ENCODE results near the gene DRC7.
A peak's percentile ranks its signal among the peaks of the same experiment; 100 is the strongest.
"Not testable (repeated sequence)": the region's sequence is repeated elsewhere in the genome, so short reads cannot be mapped to it uniquely, and the experiment has no call there.

DRC7 gene

GRCh38 chr16:57668630-57669475 lies 25.8 kb upstream of the DRC7 start:
- Histone ChIP-seq H3K27ac (ENCODE audit: low read depth, low read length) (no peak overlapping the region), H3K36me3 (ENCODE audit: control insufficient read depth, insufficient read depth, low read length) (no peaks in the 10 kb centered on the region), H3K4me1 (ENCODE audit: control insufficient read depth, insufficient read depth, low read length) (peaks cover 6% of the 10 kb centered on the region; the same call in 1 of the 2 replicates), H3K4me3 (ENCODE audit: low read depth, low read length) (no peak overlapping the region), H3K9ac (ENCODE audit: low read length) (no peak overlapping the region), H3K9me3 (ENCODE audit: control insufficient read depth, insufficient read depth, low read depth, low read length) (no peaks in the 10 kb centered on the region), H3K27me3 (ENCODE audit: control insufficient read depth, insufficient read depth, low read length) (0 out of 2 replicates have a peak, but pooled peaks cover 7% of the 10 kb centered on the region)

DNA sequence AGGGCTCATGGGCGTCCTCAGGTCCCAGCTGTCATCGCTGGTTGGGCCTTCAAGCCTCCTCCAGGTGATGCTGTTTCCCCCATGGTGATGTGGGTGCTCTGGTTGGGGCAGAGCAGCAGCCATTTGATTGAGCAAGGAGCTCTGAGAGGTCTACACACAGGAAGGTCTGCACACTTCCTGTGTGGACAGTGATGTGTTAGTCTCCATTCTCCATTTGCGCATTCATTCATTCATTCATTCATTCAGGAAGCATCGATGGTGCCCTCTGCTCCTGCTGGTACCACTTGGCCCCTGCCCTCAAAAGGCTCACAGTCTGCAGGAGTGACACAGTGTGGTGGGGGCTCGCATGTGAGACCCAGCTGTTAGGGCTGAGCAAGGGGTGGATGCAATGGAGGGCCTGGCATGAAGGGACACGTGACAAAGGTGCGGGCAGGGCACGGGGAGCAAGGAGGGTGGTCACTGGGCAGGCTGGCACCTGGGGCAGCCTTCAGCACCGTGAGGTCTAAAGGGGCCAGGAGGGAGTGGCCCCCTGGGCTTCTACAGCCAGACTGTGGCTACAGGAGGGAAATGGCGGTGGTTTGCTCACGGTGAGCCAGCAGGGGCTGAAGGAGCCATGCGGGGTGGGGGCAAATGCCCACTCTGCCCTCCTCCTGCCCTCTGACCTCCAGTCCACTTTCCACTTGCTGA lies 25.0 kb upstream of the DRC7 start:
- H3K4me3 ChIP-seq (ENCODE audit: low read depth, low read length): no peak overlapping the region
- no peaks in the 10 kb centered on the region for H3K36me3 ChIP-seq (ENCODE audit: control insufficient read depth, insufficient read depth, low read length)
- H3K9me3 ChIP-seq (ENCODE audit: control insufficient read depth, insufficient read depth, low read depth, low read length): no peaks in the 10 kb centered on the region
- no peak overlapping the region for H3K27ac ChIP-seq (ENCODE audit: low read depth, low read length)
- H3K9ac ChIP-seq (ENCODE audit: low read length): no peak overlapping the region
- 0 out of 2 replicates have a peak, but pooled peaks cover 7% of the 10 kb centered on the region for H3K27me3 ChIP-seq (ENCODE audit: control insufficient read depth, insufficient read depth, low read length)
- H3K4me1 ChIP-seq (ENCODE audit: control insufficient read depth, insufficient read depth, low read length): peaks cover 6% of the 10 kb centered on the region; the same call in 1 of the 2 replicates

GRCh38 chr16:57670196-57670595 lies 24.4 kb upstream of the DRC7 start:
- no peaks in the 10 kb centered on the region for H3K9me3 ChIP-seq (ENCODE audit: control insufficient read depth, insufficient read depth, low read depth, low read length)
- no peaks in the 10 kb centered on the region for H3K36me3 ChIP-seq (ENCODE audit: control insufficient read depth, insufficient read depth, low read length)
- no peak overlapping the region for H3K4me3 ChIP-seq (ENCODE audit: low read depth, low read length)
- H3K27ac ChIP-seq (ENCODE audit: low read depth, low read length): no peak overlapping the region
- H3K9ac ChIP-seq (ENCODE audit: low read length): no peak overlapping the region
- 0 out of 2 replicates have a peak, but pooled peaks cover 7% of the 10 kb centered on the region for H3K27me3 ChIP-seq (ENCODE audit: control insufficient read depth, insufficient read depth, low read length)
- peaks cover 6% of the 10 kb centered on the region; the same call in 1 of the 2 replicates for H3K4me1 ChIP-seq (ENCODE audit: control insufficient read depth, insufficient read depth, low read length)

DNA sequence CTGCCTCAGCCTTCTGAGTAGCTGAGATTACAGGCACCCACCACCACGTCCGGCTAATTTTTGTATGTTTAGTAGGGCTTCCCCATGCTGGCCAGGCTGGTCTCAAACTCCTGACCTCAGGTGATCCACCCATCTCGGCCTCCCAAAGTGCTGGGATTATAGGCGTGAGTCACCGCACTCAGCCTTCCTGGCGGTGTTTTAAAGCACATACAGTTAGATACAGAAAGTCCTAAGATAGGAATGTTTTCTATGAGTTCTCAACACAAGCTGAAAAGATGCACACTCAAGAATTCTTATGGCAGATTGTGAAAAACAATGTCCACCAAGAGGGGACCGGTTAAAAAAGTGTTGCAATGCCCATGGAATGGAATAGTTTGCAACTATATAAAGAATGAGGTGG lies 23.2 kb upstream of the DRC7 start:
- not testable (repeated sequence) for H3K9me3 ChIP-seq (ENCODE audit: control insufficient read depth, insufficient read depth, low read depth, low read length); H3K4me3 ChIP-seq (ENCODE audit: low read depth, low read length); H3K27ac ChIP-seq (ENCODE audit: low read depth, low read length); H3K36me3 ChIP-seq (ENCODE audit: control insufficient read depth, insufficient read depth, low read length); H3K27me3 ChIP-seq (ENCODE audit: control insufficient read depth, insufficient read depth, low read length); H3K9ac ChIP-seq (ENCODE audit: low read length)
- peaks cover 16% of the 10 kb centered on the region for H3K4me1 ChIP-seq (ENCODE audit: control insufficient read depth, insufficient read depth, low read length)

DNA sequence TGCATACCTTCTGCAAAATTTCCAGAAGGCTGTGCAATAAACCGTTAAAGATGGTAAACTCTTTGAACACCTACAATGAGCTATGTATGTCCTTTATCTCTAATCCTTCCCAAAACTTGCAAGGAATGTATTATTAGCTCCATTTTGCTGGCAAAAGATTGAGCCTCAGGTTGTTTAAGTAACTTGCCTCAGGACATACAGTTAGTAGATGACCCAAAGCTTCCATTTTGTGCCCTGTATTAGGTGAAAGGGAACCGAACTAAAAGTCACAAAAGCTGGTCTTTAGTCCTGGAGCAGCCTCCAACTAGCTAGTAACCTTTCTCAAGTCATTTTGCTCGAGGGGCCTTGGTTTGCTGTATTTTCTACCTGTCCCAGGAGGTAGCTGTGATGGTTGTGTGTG lies 22.2 kb upstream of the DRC7 start:
- Histone ChIP-seq H3K9ac (ENCODE audit: low read length) (no peak overlapping the region), H3K27ac (ENCODE audit: low read depth, low read length) (no peak overlapping the region), H3K36me3 (ENCODE audit: control insufficient read depth, insufficient read depth, low read length) (no peaks in the 10 kb centered on the region), H3K4me1 (ENCODE audit: control insufficient read depth, insufficient read depth, low read length) (peaks cover 22% of the 10 kb centered on the region), H3K9me3 (ENCODE audit: control insufficient read depth, insufficient read depth, low read depth, low read length) (no peaks in the 10 kb centered on the region), H3K27me3 (ENCODE audit: control insufficient read depth, insufficient read depth, low read length) (0 out of 2 replicates have a peak, but pooled peaks cover 7% of the 10 kb centered on the region), H3K4me3 (ENCODE audit: low read depth, low read length) (no peak overlapping the region)

DNA sequence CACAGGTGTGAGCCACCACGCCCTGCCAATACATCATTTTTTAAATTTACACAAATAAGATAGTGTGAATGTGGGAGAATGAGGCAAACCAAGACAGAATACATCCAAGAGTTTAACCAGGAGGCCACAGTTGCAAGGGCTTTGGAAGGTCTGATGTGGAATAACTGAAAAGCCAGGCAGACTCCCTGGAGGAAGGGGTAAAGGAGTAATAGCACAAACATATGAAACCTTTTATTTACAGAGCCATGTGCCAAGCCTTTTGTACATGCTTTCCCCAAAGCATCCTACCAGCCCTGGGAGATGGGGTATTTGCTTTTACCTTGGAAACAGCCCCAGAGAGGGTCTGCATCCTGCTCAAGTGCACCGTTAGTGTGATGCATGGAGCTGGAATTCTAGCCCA lies 21.8 kb upstream of the DRC7 start:
- no peaks in the 10 kb centered on the region for H3K36me3 ChIP-seq (ENCODE audit: control insufficient read depth, insufficient read depth, low read length)
- no peak overlapping the region for H3K4me3 ChIP-seq (ENCODE audit: low read depth, low read length)
- 0 out of 2 replicates have a peak, but pooled peaks cover 7% of the 10 kb centered on the region for H3K27me3 ChIP-seq (ENCODE audit: control insufficient read depth, insufficient read depth, low read length)
- H3K4me1 ChIP-seq (ENCODE audit: control insufficient read depth, insufficient read depth, low read length): peaks cover 22% of the 10 kb centered on the region
- H3K9ac ChIP-seq (ENCODE audit: low read length): no peak overlapping the region
- no peak overlapping the region for H3K27ac ChIP-seq (ENCODE audit: low read depth, low read length)
- H3K9me3 ChIP-seq (ENCODE audit: control insufficient read depth, insufficient read depth, low read depth, low read length): no peaks in the 10 kb centered on the region

DNA sequence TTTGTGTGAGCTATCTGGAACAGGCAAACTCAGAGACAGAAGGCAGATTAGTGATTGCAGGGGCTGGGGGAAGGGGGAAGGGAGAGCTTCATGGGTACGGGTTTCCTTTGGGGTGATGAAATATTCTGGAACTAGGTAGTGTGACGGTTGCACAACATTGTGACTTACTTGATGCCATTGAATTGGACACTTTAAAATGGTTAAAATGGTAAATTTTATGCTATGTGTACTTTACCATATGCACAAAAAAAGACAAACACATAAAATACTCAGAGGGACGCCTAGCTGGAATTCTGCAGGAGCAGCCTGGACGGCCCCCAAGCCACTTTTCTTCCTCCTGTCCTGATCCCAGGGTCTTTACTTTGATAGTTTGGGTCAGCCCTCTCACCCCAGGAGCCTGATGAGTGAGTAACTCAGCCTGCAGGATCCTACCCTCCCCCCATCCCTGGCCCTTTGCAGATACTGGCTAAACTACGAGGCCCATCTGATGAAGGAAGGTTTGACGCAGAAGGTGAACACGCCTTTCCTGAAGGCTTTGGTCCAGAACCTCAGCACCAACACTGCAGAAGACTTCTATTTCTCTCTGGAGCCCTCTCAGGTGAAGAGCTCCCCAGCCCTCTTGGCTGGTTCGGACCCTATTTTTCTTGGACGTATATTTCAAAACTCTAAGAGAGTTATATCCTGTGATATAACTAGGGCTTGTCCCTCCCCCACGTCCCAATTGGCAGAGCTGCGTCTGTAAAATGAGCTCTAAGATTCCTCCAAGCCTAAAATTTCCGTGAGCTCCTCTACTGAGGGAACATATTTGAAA lies 18.7 kb upstream of the DRC7 start:
- no peaks in the 10 kb centered on the region for H3K9me3 ChIP-seq (ENCODE audit: control insufficient read depth, insufficient read depth, low read depth, low read length)
- H3K4me3 ChIP-seq (ENCODE audit: low read depth, low read length): peak overlapping the region; percentile 34; the same call in 1 of the 2 replicates
- no peak overlapping the region for H3K9ac ChIP-seq (ENCODE audit: low read length)
- H3K27me3 ChIP-seq (ENCODE audit: control insufficient read depth, insufficient read depth, low read length): 0 out of 2 replicates have a peak, but pooled peaks cover 7% of the 10 kb centered on the region
- H3K36me3 ChIP-seq (ENCODE audit: control insufficient read depth, insufficient read depth, low read length): no peaks in the 10 kb centered on the region
- H3K27ac ChIP-seq (ENCODE audit: low read depth, low read length): no peak overlapping the region
- H3K4me1 ChIP-seq (ENCODE audit: control insufficient read depth, insufficient read depth, low read length): peaks cover 26% of the 10 kb centered on the region

- Histone ChIP-seq H3K27ac (ENCODE audit: low read depth, low read length) (no peak overlapping the region), H3K27me3 (ENCODE audit: control insufficient read depth, insufficient read depth, low read length) (0 out of 2 replicates have a peak, but pooled peaks cover 7% of the 10 kb centered on the region), H3K4me1 (ENCODE audit: control insufficient read depth, insufficient read depth, low read length) (peaks cover 26% of the 10 kb centered on the region), H3K9me3 (ENCODE audit: control insufficient read depth, insufficient read depth, low read depth, low read length) (no peaks in the 10 kb centered on the region), H3K9ac (ENCODE audit: low read length) (no peak overlapping the region), H3K36me3 (ENCODE audit: control insufficient read depth, insufficient read depth, low read length) (no peaks in the 10 kb centered on the region), H3K4me3 (ENCODE audit: low read depth, low read length) (no peak overlapping the region)
Observed at GRCh38 chr16:57676553-57677085, 18.0 kb upstream of the DRC7 start.

DNA sequence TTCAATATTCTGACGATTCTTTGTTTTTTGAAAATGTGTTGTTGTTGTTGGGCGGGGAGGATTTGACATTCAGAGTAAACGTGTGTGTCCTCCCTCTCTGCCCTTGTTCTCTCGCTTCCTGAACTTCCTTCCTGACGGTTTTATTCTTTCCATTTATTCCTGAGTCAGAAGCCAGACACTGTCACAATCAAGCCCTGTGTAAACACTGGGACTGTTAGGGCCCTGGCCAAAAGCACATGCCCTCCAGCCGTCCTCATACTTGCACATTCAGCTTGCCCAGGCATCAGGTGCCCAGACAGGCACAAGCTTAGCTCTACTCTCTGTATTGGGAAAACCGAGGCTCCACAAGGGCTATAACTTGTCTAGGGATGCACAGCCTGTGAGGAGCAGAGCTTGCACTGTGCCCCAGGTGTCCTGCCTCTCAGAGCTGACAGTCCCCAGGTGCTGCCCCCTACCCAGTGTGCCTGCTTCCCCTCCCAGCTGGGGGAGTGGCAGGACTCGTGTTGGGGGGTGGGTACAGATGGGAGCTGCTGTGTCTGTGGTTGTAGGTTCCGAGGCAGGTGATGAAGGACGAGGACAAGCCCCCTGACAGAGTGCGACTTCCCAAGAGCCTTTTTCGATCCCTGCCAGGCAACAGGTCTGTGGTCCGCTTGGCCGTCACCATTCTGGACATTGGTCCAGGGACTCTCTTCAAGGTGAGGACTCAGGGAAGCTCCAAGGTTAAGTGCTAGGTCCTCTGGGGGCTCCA lies 16.8 kb upstream of the DRC7 start:
- no peaks in the 10 kb centered on the region for H3K9me3 ChIP-seq (ENCODE audit: control insufficient read depth, insufficient read depth, low read depth, low read length)
- H3K27me3 ChIP-seq (ENCODE audit: control insufficient read depth, insufficient read depth, low read length): 0 out of 2 replicates have a peak, but pooled peaks cover 7% of the 10 kb centered on the region
- no peak overlapping the region for H3K27ac ChIP-seq (ENCODE audit: low read depth, low read length)
- H3K9ac ChIP-seq (ENCODE audit: low read length): no peak overlapping the region
- H3K4me1 ChIP-seq (ENCODE audit: control insufficient read depth, insufficient read depth, low read length): peaks cover 26% of the 10 kb centered on the region
- no peaks in the 10 kb centered on the region for H3K36me3 ChIP-seq (ENCODE audit: control insufficient read depth, insufficient read depth, low read length)
- no peak overlapping the region for H3K4me3 ChIP-seq (ENCODE audit: low read depth, low read length)

GRCh38 chr16:57679016-57679415 lies 15.6 kb upstream of the DRC7 start:
- Histone ChIP-seq H3K36me3 (ENCODE audit: control insufficient read depth, insufficient read depth, low read length) (no peaks in the 10 kb centered on the region), H3K27me3 (ENCODE audit: control insufficient read depth, insufficient read depth, low read length) (no peaks in the 10 kb centered on the region), H3K4me1 (ENCODE audit: control insufficient read depth, insufficient read depth, low read length) (peaks cover 26% of the 10 kb centered on the region), H3K9me3 (ENCODE audit: control insufficient read depth, insufficient read depth, low read depth, low read length) (no peaks in the 10 kb centered on the region), H3K27ac (ENCODE audit: low read depth, low read length) (no peak overlapping the region), H3K9ac (ENCODE audit: low read length) (no peak overlapping the region), H3K4me3 (ENCODE audit: low read depth, low read length) (no peak overlapping the region)

Data from HUES6 (cell line).